Measurements from ENCODE around the gene MRTFA. TPM values are rescaled to one million over a fixed set of nuclear protein-coding genes. Genes with fewer than 3 reads are reported as not detected.

The MRTFA gene
- total and polyA plus RNA-seq, 3 donors from 2014 or later, result 59.5 to 162 (median 158) TPM

DNA sequence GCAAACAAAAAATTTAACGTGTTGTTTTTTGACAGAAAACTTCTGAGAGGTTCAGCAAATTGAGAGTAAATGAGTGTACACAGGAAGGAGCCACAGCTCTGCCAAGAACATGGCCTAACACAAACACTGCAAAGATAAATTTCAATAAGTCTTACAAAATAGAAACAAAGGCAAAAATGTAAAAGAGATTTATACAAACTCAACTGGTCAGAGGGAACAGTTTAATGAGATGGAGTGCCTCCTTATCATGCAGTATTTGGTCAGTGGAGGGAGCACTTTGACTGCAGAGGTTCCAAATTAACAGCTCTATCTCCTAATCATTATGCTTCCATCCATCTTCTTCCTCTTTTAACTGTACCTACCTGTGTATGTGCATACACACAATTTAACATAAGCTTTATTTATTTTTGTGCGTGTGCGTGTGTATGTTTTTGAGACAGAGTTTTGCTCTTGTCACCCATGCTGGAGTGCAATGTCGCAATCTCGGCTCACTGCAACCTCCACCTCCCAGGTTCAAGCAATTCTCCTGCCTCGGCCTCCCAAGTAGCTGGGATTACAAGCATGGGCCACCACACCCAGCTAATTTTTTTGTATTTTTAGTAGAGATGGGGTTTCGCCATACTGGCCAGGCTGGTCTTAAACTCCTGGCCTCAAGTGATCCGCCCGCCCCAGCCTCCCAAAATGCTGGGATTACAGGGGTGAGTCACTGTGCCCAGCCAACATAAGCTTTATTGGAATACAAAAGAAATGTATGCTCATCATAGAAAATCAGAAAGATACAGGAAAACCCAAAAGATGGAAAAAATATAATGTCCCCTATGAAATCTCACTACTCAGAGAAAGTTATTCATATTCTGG, 111.9 kb downstream of the MRTFA start:
- no peak for DNase-seq
- no peak overlapping the region for H3K27ac ChIP-seq
- no peaks in the 10 kb centered on the region for H3K36me3 ChIP-seq (ENCODE audit: low read depth, missing control alignments)
- 91 to 94% methylated on average over 9 of the region's 9 CpGs for WGBS, 2 donors
- H3K27me3 ChIP-seq, result no peaks in the 10 kb centered on the region
- H3K9me3 ChIP-seq, result no peaks in the 10 kb centered on the region
- intact Hi-C loops (cut with DNase I; ENCODE audit: low total_unique reads), result loop anchor here (10.0 kb wide), 1 partner anchor 120 kb away; no protein-coding TSS in a partner anchor
- no peak overlapping the region for H3K4me3 ChIP-seq
- H3K4me1 ChIP-seq, result no peaks in the 10 kb centered on the region
- TF ChIP-seq POLR2A (IDR thresholded peaks at IDR 0.05), result no peak
- TF ChIP-seq, protein P1, sequence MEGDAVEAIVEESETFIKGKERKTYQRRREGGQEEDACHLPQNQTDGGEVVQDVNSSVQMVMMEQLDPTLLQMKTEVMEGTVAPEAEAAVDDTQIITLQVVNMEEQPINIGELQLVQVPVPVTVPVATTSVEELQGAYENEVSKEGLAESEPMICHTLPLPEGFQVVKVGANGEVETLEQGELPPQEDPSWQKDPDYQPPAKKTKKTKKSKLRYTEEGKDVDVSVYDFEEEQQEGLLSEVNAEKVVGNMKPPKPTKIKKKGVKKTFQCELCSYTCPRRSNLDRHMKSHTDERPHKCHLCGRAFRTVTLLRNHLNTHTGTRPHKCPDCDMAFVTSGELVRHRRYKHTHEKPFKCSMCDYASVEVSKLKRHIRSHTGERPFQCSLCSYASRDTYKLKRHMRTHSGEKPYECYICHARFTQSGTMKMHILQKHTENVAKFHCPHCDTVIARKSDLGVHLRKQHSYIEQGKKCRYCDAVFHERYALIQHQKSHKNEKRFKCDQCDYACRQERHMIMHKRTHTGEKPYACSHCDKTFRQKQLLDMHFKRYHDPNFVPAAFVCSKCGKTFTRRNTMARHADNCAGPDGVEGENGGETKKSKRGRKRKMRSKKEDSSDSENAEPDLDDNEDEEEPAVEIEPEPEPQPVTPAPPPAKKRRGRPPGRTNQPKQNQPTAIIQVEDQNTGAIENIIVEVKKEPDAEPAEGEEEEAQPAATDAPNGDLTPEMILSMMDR (IDR thresholded peaks at IDR 0.05), result peak in 1 of 3 experiments; percentile 23

GRCh38 chr22:40522141-40522540, 114.4 kb downstream of the MRTFA start:
- 96 to 97% methylated on average over 2 of the region's 2 CpGs for WGBS, 2 donors
- intact Hi-C loops (cut with DNase I; ENCODE audit: low total_unique reads), result loop anchor here (10.0 kb wide), 1 partner anchor 123 kb away; no protein-coding TSS in a partner anchor

GRCh38 chr22:40521046-40521445, 115.5 kb downstream of the MRTFA start:
- no peaks in the 10 kb centered on the region for H3K36me3 ChIP-seq (ENCODE audit: low read depth, missing control alignments)
- H3K27ac ChIP-seq, result no peak overlapping the region
- no peaks in the 10 kb centered on the region for H3K9me3 ChIP-seq
- no peak overlapping the region for H3K4me3 ChIP-seq
- DNase-seq, result no peak
- H3K27me3 ChIP-seq, result no peaks in the 10 kb centered on the region
- WGBS, 2 donors, result 74 to 75% methylated on average over 1 of the region's 1 CpG
- no peaks in the 10 kb centered on the region for H3K4me1 ChIP-seq
- TF ChIP-seq, protein P1 (IDR thresholded peaks at IDR 0.05), result no peak
- no peak for TF ChIP-seq POLR2A (IDR thresholded peaks at IDR 0.05)
- intact Hi-C loops (cut with DNase I; ENCODE audit: low total_unique reads), result loop anchor here (10.0 kb wide), 1 partner anchor 124 kb away; no protein-coding TSS in a partner anchor

More at GRCh38 chr22:40522141-40522540, 114.4 kb downstream of the MRTFA start:
- Histone ChIP-seq H3K27me3 (no peaks in the 10 kb centered on the region), H3K4me3 (no peak overlapping the region), H3K36me3 (ENCODE audit: low read depth, missing control alignments) (no peaks in the 10 kb centered on the region), H3K9me3 (no peaks in the 10 kb centered on the region), H3K4me1 (no peaks in the 10 kb centered on the region), H3K27ac (no peak overlapping the region)
- TF ChIP-seq, protein P1 (IDR thresholded peaks at IDR 0.05), result no peak
- TF ChIP-seq POLR2A (IDR thresholded peaks at IDR 0.05), result no peak
- DNase-seq, result no peak

DNA sequence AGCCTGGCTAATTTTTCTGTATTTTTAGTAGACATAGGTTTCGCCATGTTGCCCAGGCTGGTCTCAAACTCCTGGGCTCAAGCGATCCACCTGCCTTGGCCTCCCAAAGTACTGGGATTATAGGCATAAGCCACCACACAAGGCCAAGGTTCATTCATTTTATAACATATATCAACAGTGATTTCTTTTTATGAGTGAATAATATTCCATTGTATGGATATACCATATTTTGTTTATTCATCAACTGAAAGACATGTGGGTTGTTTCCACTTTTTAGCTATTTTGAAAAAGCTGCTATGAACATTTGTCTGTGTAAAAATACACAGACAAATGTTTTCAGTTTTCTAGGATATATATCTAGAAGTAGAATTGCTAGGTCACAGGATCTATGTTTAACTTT, 116.0 kb downstream of the MRTFA start:
- H3K4me3 ChIP-seq, result no peak overlapping the region
- H3K4me1 ChIP-seq, result no peaks in the 10 kb centered on the region
- DNase-seq, result no peak
- H3K27me3 ChIP-seq, result no peaks in the 10 kb centered on the region
- WGBS, 2 donors, result 93 to 96% methylated on average over 2 of the region's 2 CpGs
- H3K9me3 ChIP-seq, result no peaks in the 10 kb centered on the region
- TF ChIP-seq POLR2A (IDR thresholded peaks at IDR 0.05), result no peak
- intact Hi-C loops (cut with DNase I; ENCODE audit: low total_unique reads), result loop anchor here (10.0 kb wide), 1 partner anchor 124 kb away; no protein-coding TSS in a partner anchor
- no peak overlapping the region for H3K27ac ChIP-seq
- no peaks in the 10 kb centered on the region for H3K36me3 ChIP-seq (ENCODE audit: low read depth, missing control alignments)

DNA sequence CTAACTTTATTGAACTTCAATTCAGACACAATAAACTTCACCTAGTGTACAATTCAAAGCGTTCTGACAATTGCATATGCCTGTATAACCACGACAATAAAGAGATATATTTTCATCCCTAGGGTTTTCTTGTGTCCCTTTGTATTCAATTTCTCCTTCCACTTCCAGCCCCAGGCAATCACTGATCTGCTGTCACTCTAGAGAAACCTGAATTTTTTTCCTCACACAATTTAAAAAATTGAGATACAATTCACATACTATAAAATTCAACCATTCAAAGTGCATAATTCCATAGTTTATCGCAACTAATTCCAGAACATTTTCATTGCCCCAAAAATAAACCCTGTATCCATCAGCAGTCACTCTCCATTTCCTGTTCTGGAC, 116.6 kb downstream of the MRTFA start:
- Histone ChIP-seq H3K36me3 (ENCODE audit: low read depth, missing control alignments) (no peaks in the 10 kb centered on the region), H3K4me3 (no peak overlapping the region), H3K27ac (no peak overlapping the region), H3K9me3 (no peaks in the 10 kb centered on the region), H3K4me1 (no peaks in the 10 kb centered on the region), H3K27me3 (no peaks in the 10 kb centered on the region)
- intact Hi-C loops (cut with DNase I; ENCODE audit: low total_unique reads), result loop anchor here (10.0 kb wide), 1 partner anchor 125 kb away; no protein-coding TSS in a partner anchor
- TF ChIP-seq, protein P1 (IDR thresholded peaks at IDR 0.05), result no peak
- no peak for TF ChIP-seq POLR2A (IDR thresholded peaks at IDR 0.05)
- DNase-seq, result no peak
- 94 to 97% methylated on average over 3 of the region's 3 CpGs for WGBS, 2 donors
